GM23338 (cell line): ENCODE results near the gene H2AZ2. TPM values are rescaled to one million over a fixed set of nuclear protein-coding genes. Genes with fewer than 3 reads are reported as not detected.
"Not testable (repeated sequence)": the region's sequence is repeated elsewhere in the genome, so short reads cannot be mapped to it uniquely, and the experiment has no call there.

Experiments
- ATAC-seq: fragments of 200-7000 bp; cut with Tn5 transposase; 3 replicates; pipeline ENCODE4 v1.9.1; 2020
- DNase-seq: peaks from one replicate; pipeline ENCODE4 v3.0.0-alpha.2; 2015; ENCODE audit warnings: low spot score
- H2AFZ ChIP-seq: fragments of 200-600 bp; sonication (generic); 2 replicates; pipeline ENCODE4 v1.8.0; 2016; ENCODE audit warnings: antibody characterized with exemption, mild to moderate bottlenecking, moderate library complexity
- H3F3A ChIP-seq: fragments of 200-600 bp; sonication (generic); replicated peaks from 2 replicates; pipeline ENCODE4 v1.8.0; 2017; ENCODE audit warnings: antibody characterized with exemption, mixed run types, low read depth
- H3K27ac ChIP-seq: fragments of 200-600 bp; sonication (generic); 2 replicates; pipeline ENCODE4 v1.6.1; 2016; ENCODE audit warnings: low read depth
- H3K27me3 ChIP-seq: fragments of 200-600 bp; sonication (generic); 2 replicates; pipeline ENCODE4 v1.8.0; 2016; ENCODE audit warnings: mild to moderate bottlenecking, mixed run types, moderate library complexity; ENCODE audit not compliant: insufficient read depth
- H3K36me3 ChIP-seq: fragments of 200-600 bp; sonication (generic); 2 replicates; pipeline ENCODE4 v1.8.0; 2016; ENCODE audit warnings: mild to moderate bottlenecking; ENCODE audit not compliant: insufficient read depth
- H3K4me1 ChIP-seq: fragments of 200-600 bp; sonication (generic); 2 replicates; pipeline ENCODE4 v1.8.0; 2016; ENCODE audit warnings: mild to moderate bottlenecking, moderate library complexity; ENCODE audit not compliant: insufficient read depth
- H3K4me2 ChIP-seq: fragments of 200-600 bp; sonication (generic); 2 replicates; pipeline ENCODE4 v1.7.1; 2017; ENCODE audit warnings: mixed run types
- H3K4me3 ChIP-seq: fragments of 200-600 bp; sonication (generic); 2 replicates; pipeline ENCODE4 v1.6.1; 2016; ENCODE audit warnings: mixed run types
- H3K79me2 ChIP-seq: fragments of 200-600 bp; sonication (generic); replicated peaks from 2 replicates; pipeline ENCODE4 v1.8.0; 2017; ENCODE audit warnings: mild to moderate bottlenecking; ENCODE audit not compliant: insufficient read depth
- H3K9me2 ChIP-seq: fragments of 200-600 bp; sonication (generic); 2 replicates; pipeline ENCODE4 v1.8.0; 2017; ENCODE audit not compliant: insufficient read depth
- H4K20me1 ChIP-seq: fragments of 200-600 bp; sonication (generic); replicated peaks from 2 replicates; pipeline ENCODE4 v1.8.0; 2017; ENCODE audit warnings: mild to moderate bottlenecking; ENCODE audit not compliant: insufficient read depth
- H3K27ac Mint-ChIP-seq: 2 replicates; pipeline ENCODE4 v1.8.0; 2020; ENCODE audit warnings: inconsistent platforms, mild to moderate bottlenecking, moderate library complexity, mixed read lengths
- H3K27me3 Mint-ChIP-seq: 3 replicates; pipeline ENCODE4 v1.8.0; 2022; ENCODE audit warnings: low read depth, mild to moderate bottlenecking, moderate library complexity, mixed read lengths, inconsistent platforms; ENCODE audit not compliant: insufficient read depth, poor library complexity
- H3K36me3 Mint-ChIP-seq: 3 replicates; pipeline ENCODE4 v1.8.0; 2021; ENCODE audit warnings: low read depth, mild to moderate bottlenecking, inconsistent platforms, moderate library complexity, mixed read lengths
- H3K4me1 Mint-ChIP-seq: 3 replicates; pipeline ENCODE4 v1.8.0; 2020; ENCODE audit warnings: mild to moderate bottlenecking, inconsistent platforms, mixed read lengths
- H3K4me3 Mint-ChIP-seq: 3 replicates; pipeline ENCODE4 v1.8.0; 2021; ENCODE audit warnings: moderate library complexity, mild to moderate bottlenecking, inconsistent platforms, mixed read lengths
- H3K9me3 Mint-ChIP-seq: 3 replicates; pipeline ENCODE4 v1.8.0; 2020; ENCODE audit warnings: moderate library complexity, mild to moderate bottlenecking, inconsistent platforms, mixed read lengths
- ETS1 ChIP-seq: IDR thresholded peaks from 2 replicates; pipeline ENCODE4 v1.6.1; 2016; ENCODE audit warnings: antibody characterized with exemption
- EZH2 ChIP-seq: fragments of 200-600 bp; sonication (generic); IDR thresholded peaks from one replicate; pipeline ENCODE4 v1.8.0; 2017; ENCODE audit warnings: antibody characterized with exemption, mild to moderate bottlenecking, low read depth; ENCODE audit not compliant: unreplicated experiment
- JUNB ChIP-seq: IDR thresholded peaks from one replicate; pipeline ENCODE4 v1.6.1; 2016; ENCODE audit warnings: antibody characterized with exemption; ENCODE audit not compliant: unreplicated experiment
- NANOG ChIP-seq: IDR thresholded peaks from 2 replicates; pipeline ENCODE4 v1.6.1; 2016; ENCODE audit warnings: antibody characterized with exemption, borderline replicate concordance
- POLR2AphosphoS5 ChIP-seq: IDR thresholded peaks from 2 replicates; pipeline ENCODE4 v1.6.1; 2016; ENCODE audit warnings: antibody characterized with exemption, low read depth
- REST ChIP-seq: IDR thresholded peaks from one replicate; pipeline ENCODE4 v1.6.1; 2018; ENCODE audit warnings: antibody characterized with exemption; ENCODE audit not compliant: unreplicated experiment
- ZNF114 ChIP-seq: fragments of 250-450 bp; sonication (Bioruptor Pico); IDR thresholded peaks from 2 replicates; pipeline ENCODE4 v1.5.0; 2020; ENCODE audit warnings: mild to moderate bottlenecking, moderate library complexity
- ZNF331 ChIP-seq: fragments of 250-450 bp; sonication (Bioruptor Pico); IDR thresholded peaks from 2 replicates; pipeline ENCODE4 v1.5.0; 2020; ENCODE audit warnings: low read depth, mild to moderate bottlenecking, moderate library complexity
- polyA plus RNA-seq: library from polyadenylated mRNA; unstranded; fragments of >200 nt; fragmentation: Nextera tagmentation; extraction: Ambion mirVana; gene quantifications from 2 replicates; pipeline ENCODE4 v1.2.1, GENCODE V29; 2016
- total RNA-seq: library from RNA; depleted of rRNA; stranded (reverse); fragments of >200 nt; shearing (Covaris generic); gene quantifications from 2 replicates; pipeline ENCODE4 v1.2.3, GENCODE V29; 2014
- TF ChIP-seq, protein P1 (sequence below): fragments of 250-450 bp; sonication (Bioruptor Pico); IDR thresholded peaks from 2 replicates; pipeline ENCODE4 v1.5.0; 2020; ENCODE audit warnings: mild to moderate bottlenecking, moderate library complexity
- TF ChIP-seq, protein P2 (sequence below), 2 experiments: fragments of 200-600 bp in 1 of 2; sonication (generic) in 1 of 2; conservative IDR thresholded peaks; 2 replicates each; pipeline versions ENCODE4 v1.5.1 to v1.6.1; 2016 to 2017; ENCODE audit warnings: antibody characterized with exemption in 2 of 2, low read depth in 2 of 2, mild to moderate bottlenecking in 2 of 2, moderate library complexity in 1 of 2

The H2AZ2 gene
- total and polyA plus RNA-seq, 2 experiments from 2014 or later, result 215 to 390 TPM

- not testable (repeated sequence) for ATAC-seq, H3K27ac ChIP-seq, H3K27me3 ChIP-seq, H3K27ac Mint-ChIP-seq, H3F3A ChIP-seq, DNase-seq, H3K4me3 ChIP-seq, H3K4me3 Mint-ChIP-seq, H3K27me3 Mint-ChIP-seq, H3K9me3 Mint-ChIP-seq, H3K4me2 ChIP-seq, H2AFZ ChIP-seq, H3K4me1 ChIP-seq, H3K9me2 ChIP-seq
- H3K79me2 ChIP-seq, result peaks cover 95% of the 10 kb centered on the region
- H4K20me1 ChIP-seq, result peaks cover 57% of the 10 kb centered on the region
- H3K36me3 Mint-ChIP-seq, result peaks cover 40% of the 10 kb centered on the region
- H3K4me1 Mint-ChIP-seq, result peaks cover 10% of the 10 kb centered on the region; the same call in 2 of the 3 replicates
- H3K36me3 ChIP-seq, result peaks cover 18% of the 10 kb centered on the region; the same call in 1 of the 2 replicates
Measured at GRCh38 chr7:44842675-44843074, 5.2 kb downstream of the H2AZ2 start.

- no peaks in the 10 kb centered on the region for H3K4me1 ChIP-seq
- Mint-ChIP-seq H3K36me3 (peaks cover 71% of the 10 kb centered on the region), H3K27me3 (peaks cover 5% of the 10 kb centered on the region), H3K4me3 (no peak overlapping the region), H3K9me3 (no peaks in the 10 kb centered on the region), H3K4me1 (no peaks in the 10 kb centered on the region), H3K27ac (no peak overlapping the region)
- no peak overlapping the region for H3K4me2 ChIP-seq
- peaks cover 42% of the 10 kb centered on the region for H4K20me1 ChIP-seq
- peaks cover 40% of the 10 kb centered on the region; the same call in 1 of the 2 replicates for H3K36me3 ChIP-seq
- DNase-seq (no peak), ATAC-seq (no peak)
- H3K27me3 ChIP-seq, result no peaks in the 10 kb centered on the region
- peaks cover 78% of the 10 kb centered on the region for H3K79me2 ChIP-seq
- H3K27ac ChIP-seq, result no peak overlapping the region
- no peak overlapping the region for H2AFZ ChIP-seq
- H3K4me3 ChIP-seq, result no peak overlapping the region
- TF ChIP-seq JUNB (no peak), REST (no peak), EZH2 (no peak), ZNF114 (CRISPR knock-in tag) (no peak), ZNF331 (CRISPR knock-in tag) (no peak), POLR2AphosphoS5 (no peak), ETS1 (no peak), NANOG (no peak)
- TF ChIP-seq, protein P1, sequence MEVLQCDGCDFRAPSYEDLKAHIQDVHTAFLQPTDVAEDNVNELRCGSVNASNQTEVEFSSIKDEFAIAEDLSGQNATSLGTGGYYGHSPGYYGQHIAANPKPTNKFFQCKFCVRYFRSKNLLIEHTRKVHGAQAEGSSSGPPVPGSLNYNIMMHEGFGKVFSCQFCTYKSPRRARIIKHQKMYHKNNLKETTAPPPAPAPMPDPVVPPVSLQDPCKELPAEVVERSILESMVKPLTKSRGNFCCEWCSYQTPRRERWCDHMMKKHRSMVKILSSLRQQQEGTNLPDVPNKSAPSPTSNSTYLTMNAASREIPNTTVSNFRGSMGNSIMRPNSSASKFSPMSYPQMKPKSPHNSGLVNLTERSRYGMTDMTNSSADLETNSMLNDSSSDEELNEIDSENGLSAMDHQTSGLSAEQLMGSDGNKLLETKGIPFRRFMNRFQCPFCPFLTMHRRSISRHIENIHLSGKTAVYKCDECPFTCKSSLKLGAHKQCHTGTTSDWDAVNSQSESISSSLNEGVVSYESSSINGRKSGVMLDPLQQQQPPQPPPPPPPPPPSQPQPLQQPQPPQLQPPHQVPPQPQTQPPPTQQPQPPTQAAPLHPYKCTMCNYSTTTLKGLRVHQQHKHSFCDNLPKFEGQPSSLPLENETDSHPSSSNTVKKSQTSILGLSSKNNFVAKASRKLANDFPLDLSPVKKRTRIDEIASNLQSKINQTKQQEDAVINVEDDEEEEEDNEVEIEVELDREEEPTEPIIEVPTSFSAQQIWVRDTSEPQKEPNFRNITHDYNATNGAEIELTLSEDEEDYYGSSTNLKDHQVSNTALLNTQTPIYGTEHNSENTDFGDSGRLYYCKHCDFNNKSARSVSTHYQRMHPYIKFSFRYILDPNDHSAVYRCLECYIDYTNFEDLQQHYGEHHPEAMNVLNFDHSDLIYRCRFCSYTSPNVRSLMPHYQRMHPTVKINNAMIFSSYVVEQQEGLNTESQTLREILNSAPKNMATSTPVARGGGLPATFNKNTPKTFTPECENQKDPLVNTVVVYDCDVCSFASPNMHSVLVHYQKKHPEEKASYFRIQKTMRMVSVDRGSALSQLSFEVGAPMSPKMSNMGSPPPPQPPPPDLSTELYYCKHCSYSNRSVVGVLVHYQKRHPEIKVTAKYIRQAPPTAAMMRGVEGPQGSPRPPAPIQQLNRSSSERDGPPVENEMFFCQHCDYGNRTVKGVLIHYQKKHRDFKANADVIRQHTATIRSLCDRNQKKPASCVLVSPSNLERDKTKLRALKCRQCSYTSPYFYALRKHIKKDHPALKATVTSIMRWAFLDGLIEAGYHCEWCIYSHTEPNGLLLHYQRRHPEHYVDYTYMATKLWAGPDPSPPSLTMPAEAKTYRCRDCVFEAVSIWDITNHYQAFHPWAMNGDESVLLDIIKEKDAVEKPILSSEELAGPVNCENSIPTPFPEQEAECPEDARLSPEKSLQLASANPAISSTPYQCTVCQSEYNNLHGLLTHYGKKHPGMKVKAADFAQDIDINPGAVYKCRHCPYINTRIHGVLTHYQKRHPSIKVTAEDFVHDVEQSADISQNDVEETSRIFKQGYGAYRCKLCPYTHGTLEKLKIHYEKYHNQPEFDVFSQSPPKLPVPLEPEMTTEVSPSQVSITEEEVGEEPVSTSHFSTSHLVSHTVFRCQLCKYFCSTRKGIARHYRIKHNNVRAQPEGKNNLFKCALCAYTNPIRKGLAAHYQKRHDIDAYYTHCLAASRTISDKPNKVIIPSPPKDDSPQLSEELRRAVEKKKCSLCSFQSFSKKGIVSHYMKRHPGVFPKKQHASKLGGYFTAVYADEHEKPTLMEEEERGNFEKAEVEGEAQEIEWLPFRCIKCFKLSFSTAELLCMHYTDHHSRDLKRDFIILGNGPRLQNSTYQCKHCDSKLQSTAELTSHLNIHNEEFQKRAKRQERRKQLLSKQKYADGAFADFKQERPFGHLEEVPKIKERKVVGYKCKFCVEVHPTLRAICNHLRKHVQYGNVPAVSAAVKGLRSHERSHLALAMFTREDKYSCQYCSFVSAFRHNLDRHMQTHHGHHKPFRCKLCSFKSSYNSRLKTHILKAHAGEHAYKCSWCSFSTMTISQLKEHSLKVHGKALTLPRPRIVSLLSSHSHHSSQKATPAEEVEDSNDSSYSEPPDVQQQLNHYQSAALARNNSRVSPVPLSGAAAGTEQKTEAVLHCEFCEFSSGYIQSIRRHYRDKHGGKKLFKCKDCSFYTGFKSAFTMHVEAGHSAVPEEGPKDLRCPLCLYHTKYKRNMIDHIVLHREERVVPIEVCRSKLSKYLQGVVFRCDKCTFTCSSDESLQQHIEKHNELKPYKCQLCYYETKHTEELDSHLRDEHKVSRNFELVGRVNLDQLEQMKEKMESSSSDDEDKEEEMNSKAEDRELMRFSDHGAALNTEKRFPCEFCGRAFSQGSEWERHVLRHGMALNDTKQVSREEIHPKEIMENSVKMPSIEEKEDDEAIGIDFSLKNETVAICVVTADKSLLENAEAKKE (CRISPR knock-in tag), result no peak
- TF ChIP-seq, protein P2, sequence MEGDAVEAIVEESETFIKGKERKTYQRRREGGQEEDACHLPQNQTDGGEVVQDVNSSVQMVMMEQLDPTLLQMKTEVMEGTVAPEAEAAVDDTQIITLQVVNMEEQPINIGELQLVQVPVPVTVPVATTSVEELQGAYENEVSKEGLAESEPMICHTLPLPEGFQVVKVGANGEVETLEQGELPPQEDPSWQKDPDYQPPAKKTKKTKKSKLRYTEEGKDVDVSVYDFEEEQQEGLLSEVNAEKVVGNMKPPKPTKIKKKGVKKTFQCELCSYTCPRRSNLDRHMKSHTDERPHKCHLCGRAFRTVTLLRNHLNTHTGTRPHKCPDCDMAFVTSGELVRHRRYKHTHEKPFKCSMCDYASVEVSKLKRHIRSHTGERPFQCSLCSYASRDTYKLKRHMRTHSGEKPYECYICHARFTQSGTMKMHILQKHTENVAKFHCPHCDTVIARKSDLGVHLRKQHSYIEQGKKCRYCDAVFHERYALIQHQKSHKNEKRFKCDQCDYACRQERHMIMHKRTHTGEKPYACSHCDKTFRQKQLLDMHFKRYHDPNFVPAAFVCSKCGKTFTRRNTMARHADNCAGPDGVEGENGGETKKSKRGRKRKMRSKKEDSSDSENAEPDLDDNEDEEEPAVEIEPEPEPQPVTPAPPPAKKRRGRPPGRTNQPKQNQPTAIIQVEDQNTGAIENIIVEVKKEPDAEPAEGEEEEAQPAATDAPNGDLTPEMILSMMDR (conservative IDR thresholded peaks at IDR 0.05; ENCODE audit: low read depth in 2 of 2), result no peak
- H3F3A ChIP-seq, result no peaks in the 10 kb centered on the region
- no peaks in the 10 kb centered on the region for H3K9me2 ChIP-seq
Measured at GRCh38 chr7:44838751-44839150, 9.1 kb downstream of the H2AZ2 start.
